ENCODE data around the gene SLU7. TPM values are rescaled to one million over a fixed set of nuclear protein-coding genes. Genes with fewer than 3 reads are reported as not detected.

The SLU7 gene
- total and polyA plus RNA-seq, 9 of the 15 experiments (the other 6 are each of a cell fraction or from before 2014, with no cell fraction given), result 42.1 to 65.7 (median 54.8) TPM

- TF ChIP-seq THAP12 (CRISPR knock-in tag; IDR thresholded peaks at IDR 0.05), result peak; percentile 74; the same call in 1 of the 2 replicates
- 0 out of 2 replicates have a peak, but pooled peaks have one; percentile 24 for TF ChIP-seq DMBX1 (CRISPR knock-in tag; IDR thresholded peaks at IDR 0.05; ENCODE audit: borderline replicate concordance)
- TF ChIP-seq RCOR1 (IDR thresholded peaks at IDR 0.05; ENCODE audit: borderline replicate concordance in 1 of 2, low read depth in 2 of 2, low read length in 2 of 2), result peak in 1 of 2 experiments; percentile 55; a peak in 3 of 4 replicates
- no peak for TF ChIP-seq BCLAF1 (IDR thresholded peaks at IDR 0.05; ENCODE audit: borderline replicate concordance in 1 of 2, control insufficient read depth in 1 of 2, low read depth in 2 of 2, low read length in 1 of 2)
- 0 out of 2 replicates have a peak, but pooled peaks have one; percentile 32 for TF ChIP-seq NCOA1 (IDR thresholded peaks at IDR 0.05; ENCODE audit: low read depth)
- TF ChIP-seq BCOR (IDR thresholded peaks at IDR 0.05), result no peak
- TF ChIP-seq GTF2E2 (tag; IDR thresholded peaks at IDR 0.05), result no peak
- TF ChIP-seq ZBTB1 (CRISPR knock-in tag; IDR thresholded peaks at IDR 0.05; ENCODE audit: borderline replicate concordance, low read depth), result no peak
- TF ChIP-seq SIN3A (IDR thresholded peaks at IDR 0.05; ENCODE audit: borderline replicate concordance in 2 of 2, control insufficient read depth in 1 of 2, low read depth in 2 of 2, low read length in 2 of 2), result no peak; a peak in 1 of 4 replicates
- peak; percentile 94 to 95 for TF ChIP-seq NRF1 (conservative IDR thresholded peaks at IDR 0.05 in 1 of 2, IDR thresholded peaks at IDR 0.05 in 1 of 2)
- peak; percentile 94 for TF ChIP-seq POLR2G (IDR thresholded peaks at IDR 0.05; ENCODE audit: low read depth, low read length)
- peak; percentile 36; the same call in 1 of the 2 replicates for TF ChIP-seq SIN3B (IDR thresholded peaks at IDR 0.05; ENCODE audit: low read depth)
- TF ChIP-seq HDAC1 (IDR thresholded peaks at IDR 0.05), result peak in 1 of 2 experiments; percentile 47; a peak in 1 of 4 replicates
- TF ChIP-seq FOXK2 (conservative IDR thresholded peaks at IDR 0.05 in 1 of 2, IDR thresholded peaks at IDR 0.05 in 1 of 2; ENCODE audit: low read depth in 2 of 2), result peak in 1 of 2 experiments; percentile 18; a peak in 1 of 4 replicates
- peak; percentile 47 for TF ChIP-seq CCNT2 (IDR thresholded peaks at IDR 0.05; ENCODE audit: borderline replicate concordance, extremely low read depth, insufficient read length, low read depth, low read length)
- TF ChIP-seq VEZF1 (CRISPR knock-in tag; IDR thresholded peaks at IDR 0.05), result peak; percentile 40
Measured at GRCh38 chr5:160399402-160400353, 19.2 kb downstream of the SLU7 start, which contains the start of gene FAM200C (continued).
